HL-60/S4 treated with retinoic acid at 250 ng/mL for 4 days and 3 days (cell line): Measurements from ENCODE around the gene POLR1A.

Experiments used
- in situ Hi-C: fragments of 300-500 bp; cut with MboI; formaldehyde crosslinking; loops from 2 replicates; pipeline ENCODE4 v1.7.0; 2022; ENCODE audit warnings: low sequenced_read_pairs

Gene POLR1A

DNA sequence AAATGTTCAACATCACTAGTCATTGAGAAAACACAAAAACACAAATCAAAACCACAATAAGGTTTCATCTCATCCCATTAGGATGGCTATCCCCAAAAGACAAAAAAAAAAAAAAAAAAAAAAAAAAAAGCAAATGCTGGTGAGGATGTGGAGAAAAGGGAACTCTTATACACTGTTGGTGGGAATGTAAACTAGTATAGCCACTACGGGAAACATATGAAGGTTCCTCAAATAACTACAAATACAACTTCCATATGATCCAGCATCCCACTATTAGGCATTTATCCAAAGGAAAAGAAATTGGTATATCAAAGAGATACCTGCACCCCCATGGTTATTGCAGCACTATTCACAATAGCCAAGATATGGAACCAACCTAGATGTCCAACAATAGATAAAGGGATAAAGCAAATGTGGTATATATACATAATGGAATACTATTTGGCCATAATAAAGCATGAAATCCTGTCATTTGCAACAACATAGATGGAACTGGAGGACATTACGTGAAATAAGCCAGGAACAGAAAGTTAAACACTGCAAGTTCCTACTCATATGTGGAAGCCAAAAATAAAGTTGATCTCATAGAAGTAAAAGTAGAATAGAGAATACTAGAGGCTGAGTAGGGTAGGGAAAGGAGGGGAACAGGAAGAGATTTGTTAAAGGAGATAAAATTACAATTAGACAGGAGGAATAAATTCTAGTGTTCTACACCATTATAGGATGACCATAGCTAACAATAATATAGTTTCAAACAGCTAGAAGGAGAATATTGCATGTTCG, 8.4 kb downstream of the POLR1A start:
- in situ Hi-C loops: no loop called here

DNA sequence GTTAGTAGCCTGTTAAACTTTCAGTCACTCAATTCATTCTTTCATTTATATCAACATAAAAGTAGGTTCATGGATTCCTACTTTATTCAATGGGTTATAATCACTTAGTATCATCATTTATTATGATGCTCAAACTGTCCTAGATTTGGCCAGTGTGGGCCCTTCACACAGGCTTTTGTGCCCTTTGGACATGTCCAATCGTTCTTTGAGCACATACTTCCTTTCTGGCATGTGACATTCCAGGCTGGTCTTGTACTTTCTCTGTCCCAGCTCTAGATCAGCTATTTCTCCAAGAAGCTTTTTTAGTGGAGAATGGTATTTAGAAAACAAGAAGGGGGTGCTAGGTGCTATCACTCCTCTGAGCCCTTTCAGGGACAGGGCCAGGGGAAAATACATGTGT, 11.5 kb downstream of the POLR1A start:
- in situ Hi-C loops: no loop called here

DNA sequence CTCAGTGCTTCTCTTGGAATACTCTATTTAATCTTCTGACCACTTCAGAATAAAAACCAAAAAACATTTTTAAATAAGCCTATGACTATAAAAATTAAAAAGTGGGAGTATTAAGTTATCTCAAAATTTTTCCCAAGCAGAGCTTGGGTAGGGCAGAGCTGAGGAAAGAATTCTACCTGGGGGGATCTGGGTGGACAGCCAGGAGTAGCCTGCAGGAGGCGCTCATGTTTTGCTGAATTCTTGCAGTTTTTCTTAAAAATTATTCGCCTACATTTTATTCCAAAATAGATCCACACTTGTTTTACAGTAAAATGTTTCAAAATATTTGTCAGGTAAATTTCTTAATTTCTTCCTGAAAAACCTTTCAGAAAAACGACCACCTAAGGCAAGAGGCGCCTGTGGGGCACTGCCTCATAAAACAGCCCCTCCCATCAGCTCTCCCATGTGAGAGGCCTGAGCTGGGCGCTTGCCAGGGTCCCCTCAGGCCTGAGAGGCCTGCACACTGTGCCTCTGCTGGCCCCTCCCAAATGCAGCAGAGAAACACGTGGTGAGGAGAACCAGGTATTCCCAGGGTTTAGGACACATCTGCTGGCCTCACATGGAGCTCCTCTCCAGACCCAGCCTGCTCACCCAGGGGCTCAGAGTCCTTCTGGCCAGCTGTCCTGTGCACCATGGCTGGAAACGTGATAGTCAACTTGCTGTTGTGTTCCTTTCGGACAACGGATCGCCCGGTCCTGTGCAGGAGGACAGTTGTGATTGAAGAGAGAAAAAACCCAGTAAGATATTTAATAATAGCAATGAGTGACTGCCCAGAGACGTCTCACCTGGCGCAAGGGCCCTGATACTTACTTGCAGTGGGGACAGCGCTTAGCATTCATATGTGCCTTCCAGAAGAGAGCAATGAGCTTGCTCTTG, 17.5 kb downstream of the POLR1A start:
- in situ Hi-C loops: no loop called here

DNA sequence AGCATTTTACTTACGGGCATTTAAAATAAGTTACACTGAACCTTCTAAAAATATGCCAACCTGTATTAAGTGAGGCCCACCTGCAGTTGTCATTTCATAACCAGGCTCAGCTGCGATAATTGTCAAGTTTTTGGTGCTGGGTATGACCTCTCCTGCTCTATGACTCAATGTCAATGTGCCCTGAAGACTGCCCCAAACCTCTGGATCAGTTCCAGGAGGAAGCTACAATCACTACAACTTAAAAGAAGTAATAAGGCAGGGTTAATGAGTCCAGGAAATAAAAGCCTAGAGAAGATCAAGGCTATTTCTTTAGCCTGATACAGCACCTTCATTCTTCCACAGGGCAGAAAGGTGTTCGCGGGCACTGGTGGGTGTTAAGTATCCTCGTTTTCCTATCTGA, 22.9 kb downstream of the POLR1A start:
- in situ Hi-C loops: loop anchor here (5.0 kb wide), 1 partner anchor 255 kb away; no protein-coding TSS in a partner anchor

DNA sequence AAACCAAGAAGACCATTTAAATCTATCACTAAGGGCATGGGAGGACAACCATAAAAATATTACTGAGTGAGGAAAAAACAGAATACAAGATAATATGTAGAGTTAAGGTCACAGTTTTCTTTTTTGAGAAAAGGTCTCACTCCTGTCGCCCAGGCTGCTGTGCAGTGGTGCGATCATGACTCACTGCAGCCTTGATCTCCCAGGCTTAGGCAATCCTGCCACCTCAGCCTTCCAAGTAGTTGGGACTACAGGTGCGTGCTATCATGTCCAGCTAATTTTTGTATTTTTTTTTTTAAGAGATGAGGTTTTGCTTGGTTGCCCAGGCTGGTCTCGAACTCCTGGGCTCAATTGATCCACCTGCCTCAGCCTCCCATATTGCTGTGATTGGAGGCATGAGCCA, 24.0 kb downstream of the POLR1A start:
- in situ Hi-C loops: loop anchor here (5.0 kb wide), 1 partner anchor 254 kb away; no protein-coding TSS in a partner anchor

DNA sequence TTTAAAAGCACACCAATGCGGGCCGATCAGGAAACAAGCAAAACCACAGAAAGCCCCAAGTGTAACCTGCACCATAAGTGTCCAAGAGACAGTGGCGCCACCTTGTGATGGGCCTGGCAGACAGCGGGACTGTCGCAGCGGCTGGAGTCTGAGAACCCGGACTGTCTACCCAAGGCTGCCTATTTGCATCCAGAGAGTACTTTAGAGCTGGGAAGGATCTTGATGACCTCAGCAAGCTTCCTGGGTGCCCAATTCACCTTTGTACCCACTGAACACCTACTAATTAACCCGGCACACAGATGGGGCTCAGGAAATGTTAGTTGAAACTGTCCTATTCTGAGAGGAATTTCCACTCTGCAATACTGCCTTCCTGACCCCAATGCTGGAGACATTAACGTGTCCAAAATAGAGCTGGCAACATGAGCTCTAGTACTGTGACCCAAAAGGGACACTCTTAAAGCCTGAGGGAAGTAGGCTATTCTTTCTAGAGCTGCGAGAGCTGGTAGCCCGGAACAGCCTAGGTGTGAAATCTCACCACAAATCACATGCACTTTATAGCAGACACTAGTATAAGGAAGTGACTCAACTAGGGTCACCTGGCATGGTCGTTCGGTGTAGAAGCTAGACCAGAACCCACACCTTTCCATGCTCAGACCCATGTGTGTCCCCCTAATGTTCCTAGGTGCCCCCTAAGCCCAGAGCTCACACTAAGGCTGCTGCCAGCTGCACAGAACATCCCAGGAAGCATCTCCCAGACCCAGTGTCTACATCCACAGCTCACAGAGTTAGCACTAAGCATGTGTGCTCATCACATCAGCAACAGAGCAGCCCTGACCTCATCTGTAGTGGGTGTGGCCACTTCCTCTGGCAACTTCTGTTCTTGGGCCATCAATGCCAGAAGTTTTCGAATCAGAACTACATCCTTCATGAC, 25.4 kb downstream of the POLR1A start:
- in situ Hi-C loops: loop anchor here (5.0 kb wide), 1 partner anchor 253 kb away; no protein-coding TSS in a partner anchor

DNA sequence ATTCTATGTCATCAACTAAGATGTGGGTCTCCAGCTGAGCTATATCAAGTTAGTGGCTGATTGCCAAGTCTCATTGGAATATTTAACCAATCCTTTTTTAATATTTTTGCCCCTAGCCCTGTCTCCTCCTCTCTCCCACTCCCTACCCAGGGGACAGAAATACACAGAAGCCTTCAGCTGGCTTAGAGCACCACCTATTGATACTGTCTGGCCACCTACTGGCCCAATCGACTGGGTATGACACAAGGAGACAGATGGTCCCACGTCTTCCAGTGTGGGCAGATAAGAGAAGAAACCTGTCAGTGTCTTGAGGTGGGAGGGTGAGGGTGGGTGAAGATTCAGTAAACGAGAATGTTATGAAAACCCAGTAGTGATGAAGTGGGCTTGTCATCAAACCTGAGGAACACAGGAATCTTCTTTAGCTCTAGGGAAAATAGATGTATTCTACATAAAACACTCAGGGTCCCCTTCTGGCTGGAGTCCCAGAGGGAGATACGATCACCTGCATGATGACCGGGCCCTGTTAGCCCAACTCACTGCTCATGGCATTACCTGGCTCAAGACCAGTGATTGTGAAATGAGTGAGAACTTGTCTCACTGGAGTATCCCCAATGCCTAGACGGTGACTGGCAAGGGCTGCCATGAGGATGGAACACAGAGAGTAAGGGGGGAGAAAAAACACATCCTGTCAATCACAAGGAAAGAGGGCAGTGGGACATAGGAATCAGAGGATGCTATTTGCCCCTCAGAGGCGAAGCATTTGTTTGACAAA, 26.7 kb downstream of the POLR1A start:
- in situ Hi-C loops: no loop called here

DNA sequence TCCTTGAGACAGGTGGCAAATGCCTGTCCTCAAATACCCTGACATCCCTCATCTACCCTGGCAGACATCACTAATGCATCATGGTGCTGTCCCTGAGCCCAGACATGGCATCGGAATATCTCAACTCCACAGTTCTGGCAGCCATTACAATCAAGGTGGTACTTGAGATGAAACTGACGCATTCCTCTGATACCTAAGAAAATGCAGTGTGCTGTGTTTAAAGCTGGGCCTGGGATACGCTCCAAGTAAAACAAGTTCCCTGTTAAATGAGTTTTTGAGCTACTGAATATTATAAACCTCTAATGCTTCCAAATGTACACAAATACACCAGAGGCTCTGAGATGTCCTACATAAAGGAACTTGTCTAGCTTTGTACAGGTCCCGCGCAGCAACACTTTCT, 29.8 kb downstream of the POLR1A start:
- in situ Hi-C loops: no loop called here

DNA sequence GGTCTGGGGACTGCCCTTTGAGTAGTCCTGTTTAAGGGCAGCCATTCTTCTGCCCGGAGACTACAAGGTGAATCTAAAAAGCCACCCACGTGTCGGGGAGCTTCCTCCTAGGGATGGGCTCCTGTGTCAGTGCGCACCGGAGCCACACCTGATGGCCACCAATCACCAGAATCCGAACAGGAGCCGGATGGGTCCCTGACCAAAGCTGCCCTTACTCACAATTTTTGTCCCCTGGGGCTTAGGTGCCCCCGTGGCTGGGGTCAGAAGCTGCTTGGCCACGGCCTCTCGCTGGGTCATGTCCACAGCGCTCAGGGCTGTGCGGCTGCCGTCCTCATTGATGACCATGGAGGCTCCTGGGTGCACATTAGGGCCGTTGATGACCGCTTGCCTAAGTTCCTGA, 30.9 kb downstream of the POLR1A start:
- in situ Hi-C loops: no loop called here

DNA sequence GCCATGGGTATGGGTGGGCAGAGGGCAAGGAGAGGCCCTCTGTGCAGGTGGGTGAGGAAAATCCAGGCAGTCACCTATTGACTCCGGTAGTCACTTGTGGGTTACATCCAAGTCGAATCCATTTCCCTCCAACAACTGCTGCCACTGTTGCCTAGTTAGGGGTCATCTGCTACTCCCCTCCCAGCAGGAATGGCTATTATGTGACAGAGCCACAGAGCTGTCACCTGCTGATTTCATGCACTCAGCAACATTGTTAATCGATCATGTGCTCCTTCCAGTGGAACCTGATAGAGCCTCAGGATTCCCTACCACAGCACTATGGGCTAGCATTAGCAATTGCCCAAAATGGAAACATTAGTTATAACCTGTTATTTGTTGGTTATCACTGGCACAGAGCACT, 31.4 kb downstream of the POLR1A start:
- in situ Hi-C loops: no loop called here

DNA sequence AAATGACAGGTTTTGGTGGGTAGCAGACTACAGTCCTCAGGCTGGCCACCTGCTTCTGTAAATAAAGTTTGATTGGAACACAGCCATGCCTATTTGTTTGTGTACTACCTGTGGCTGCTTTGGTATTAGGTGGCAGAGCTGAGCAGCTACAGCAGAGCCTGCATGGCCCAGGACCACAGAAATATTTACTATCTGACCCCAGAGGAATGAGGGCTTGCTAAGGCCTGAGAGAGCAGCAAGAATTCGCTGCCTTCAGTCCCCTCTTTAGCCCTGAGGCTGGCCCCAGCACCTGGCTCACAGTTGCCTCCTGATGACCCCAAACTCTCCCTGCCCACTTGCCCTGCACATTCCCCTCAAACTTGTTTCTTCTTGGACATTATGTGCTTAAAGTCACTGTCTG, 32.5 kb downstream of the POLR1A start:
- in situ Hi-C loops: no loop called here

DNA sequence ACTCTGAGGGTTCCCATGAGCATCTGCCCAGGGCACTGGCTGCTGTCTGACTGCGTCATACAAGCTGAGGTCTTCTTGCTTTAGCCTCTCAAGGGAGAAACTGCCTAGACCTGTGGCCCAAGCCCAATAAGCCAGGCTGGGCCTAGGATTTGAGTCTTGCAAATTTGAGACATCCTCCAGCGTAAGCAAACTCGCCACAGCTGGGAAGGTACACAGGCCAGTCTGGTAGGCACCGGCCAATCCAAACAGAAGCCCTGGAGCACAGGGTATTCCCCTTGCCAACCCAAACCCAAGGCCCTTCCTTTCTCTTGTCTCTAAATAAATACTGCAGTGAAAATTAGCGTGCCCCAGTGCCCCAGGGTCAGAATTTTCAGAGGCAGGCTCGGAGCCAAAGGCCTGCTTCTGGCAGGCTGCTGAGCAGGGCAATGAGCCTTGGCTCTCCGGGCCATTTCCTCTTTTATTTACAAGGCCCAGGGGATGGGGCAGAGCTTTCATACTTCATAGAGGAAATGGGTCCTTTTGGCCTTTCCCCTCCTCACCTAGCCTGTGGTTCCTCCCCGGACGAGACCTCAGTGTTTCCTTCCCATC, 33.3 kb downstream of the POLR1A start:
- in situ Hi-C loops: no loop called here

DNA sequence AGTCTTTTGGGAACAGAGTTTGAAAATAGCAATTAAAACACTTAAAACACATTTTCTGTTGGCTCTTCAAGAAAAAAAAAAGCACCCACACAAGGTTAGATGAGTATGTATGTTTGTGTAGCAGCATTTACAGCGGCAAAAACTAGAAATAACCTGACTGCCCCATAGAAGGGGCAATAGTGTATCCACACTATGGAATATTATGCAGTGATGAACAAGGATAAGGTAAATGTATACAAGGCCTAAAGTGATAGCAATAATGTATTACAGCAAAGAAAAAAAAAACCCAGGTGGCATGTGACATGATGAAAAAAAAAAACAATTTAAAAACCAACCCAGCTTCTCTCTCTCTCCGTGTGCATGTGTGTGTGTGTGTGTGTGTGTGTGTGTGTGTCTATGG, 34.8 kb downstream of the POLR1A start:
- in situ Hi-C loops: no loop called here

DNA sequence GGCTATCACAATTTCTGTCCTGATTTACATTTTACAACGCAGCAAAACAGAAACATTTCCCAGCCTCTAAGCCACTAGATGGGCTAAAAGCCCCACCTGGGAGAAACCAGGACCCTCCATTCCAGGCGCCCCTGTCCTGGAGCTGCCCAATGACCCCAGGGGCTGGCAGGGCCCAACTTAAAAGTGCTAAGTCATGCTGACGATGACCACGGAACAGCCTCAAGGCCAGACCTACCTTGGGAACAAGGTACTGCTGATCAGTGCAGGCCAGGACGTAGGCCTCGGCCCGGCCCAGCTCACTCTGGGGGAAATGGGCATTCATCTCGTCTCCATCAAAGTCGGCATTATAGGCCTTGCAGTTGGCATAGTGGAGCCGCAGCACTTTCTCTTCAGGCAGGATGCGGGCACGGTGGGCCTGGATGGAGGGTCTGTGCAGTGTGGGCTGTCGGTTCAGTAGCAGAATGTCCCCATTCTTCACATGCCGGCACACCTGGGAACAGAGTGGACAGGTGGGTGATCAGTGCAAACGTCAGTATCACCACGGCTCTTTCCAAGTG, 35.8 kb downstream of the POLR1A start:
- in situ Hi-C loops: no loop called here

DNA sequence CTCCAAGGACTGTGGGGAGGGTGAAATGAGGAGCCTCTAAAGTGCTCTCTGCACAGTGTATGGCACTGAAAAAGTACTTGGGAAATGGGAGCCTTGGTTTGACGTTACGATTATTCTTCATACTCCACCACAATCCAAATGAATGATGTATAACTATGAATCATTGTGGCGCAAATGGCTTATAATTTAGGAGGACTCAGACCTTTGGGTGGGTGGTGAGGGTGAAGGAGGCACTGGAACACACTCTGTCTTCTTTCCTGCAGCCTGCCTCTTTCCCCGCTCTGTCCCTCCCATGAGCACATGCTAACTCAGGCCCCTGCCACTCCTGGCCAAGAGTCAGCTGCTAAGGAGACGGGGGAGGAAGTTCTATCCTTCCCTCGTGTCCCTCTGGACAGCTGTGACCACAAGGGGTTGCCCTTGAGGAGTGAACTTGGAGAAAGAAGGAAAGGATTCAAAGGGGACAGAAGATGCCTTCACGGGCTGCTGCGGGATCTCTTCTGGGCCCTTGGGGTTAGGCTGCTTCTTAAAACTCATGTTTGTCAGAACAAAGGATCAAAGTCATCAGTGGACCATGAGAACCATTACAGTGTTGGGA, 36.5 kb downstream of the POLR1A start:
- in situ Hi-C loops: no loop called here

DNA sequence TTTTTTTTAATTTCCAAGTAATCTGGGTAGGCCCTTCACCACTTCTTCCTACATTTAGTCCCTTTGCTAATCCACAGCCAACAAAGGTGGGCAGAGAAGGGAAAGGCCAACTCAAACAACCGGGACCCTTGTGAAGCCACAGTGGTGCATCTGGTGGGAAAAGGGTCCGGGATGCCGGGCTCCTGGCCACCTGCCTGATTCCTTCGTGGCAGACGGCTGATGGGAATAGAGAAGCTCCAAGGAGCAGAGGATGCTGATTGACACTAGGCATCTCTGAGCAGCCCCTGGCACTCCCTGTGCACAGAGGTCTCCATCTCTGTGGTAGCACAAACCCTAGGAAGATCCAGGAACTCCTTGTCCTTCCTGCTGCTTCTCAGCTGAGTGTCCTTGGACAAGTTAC, 37.0 kb downstream of the POLR1A start:
- in situ Hi-C loops: no loop called here

DNA sequence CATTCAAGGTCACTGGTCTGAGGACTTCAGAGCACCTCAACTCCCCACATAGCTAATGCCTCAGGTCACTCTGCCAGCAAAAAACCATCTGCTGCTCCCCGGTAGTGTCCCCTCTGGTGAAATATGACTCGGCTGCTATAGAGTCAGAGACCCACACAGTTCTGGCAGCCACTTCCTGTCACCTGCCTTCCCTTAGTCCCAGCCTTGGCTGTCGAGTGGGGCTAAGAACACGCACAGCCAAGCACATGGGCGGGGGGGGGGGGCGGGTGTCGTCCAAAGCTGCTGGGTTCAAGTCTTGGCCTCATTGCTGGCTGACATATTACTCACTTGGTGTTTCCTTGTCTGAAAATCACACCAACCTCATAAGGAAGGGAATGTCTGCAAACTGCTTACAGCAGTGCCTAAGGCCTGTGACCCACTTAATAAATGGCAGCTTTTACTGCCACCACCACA, 37.5 kb downstream of the POLR1A start:
- in situ Hi-C loops: no loop called here

DNA sequence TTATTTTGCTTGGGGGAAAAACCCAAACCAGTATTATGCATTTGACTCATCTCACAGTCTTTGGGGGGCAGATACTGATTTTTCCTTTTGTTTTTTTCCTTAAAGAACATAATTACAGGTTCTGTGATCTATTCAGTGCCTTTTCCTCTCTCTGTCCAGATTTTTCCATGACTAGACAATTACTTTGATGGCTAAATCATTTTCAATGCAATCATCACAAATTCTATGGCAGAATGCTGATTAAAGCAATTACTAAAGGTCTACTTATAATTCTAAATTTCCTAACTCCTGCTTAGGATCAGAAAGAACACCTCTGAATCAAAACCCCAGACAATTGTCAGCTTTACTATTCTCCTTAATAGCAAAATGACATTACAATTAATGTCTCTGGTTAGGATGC, 38.8 kb downstream of the POLR1A start:
- in situ Hi-C loops: no loop called here

DNA sequence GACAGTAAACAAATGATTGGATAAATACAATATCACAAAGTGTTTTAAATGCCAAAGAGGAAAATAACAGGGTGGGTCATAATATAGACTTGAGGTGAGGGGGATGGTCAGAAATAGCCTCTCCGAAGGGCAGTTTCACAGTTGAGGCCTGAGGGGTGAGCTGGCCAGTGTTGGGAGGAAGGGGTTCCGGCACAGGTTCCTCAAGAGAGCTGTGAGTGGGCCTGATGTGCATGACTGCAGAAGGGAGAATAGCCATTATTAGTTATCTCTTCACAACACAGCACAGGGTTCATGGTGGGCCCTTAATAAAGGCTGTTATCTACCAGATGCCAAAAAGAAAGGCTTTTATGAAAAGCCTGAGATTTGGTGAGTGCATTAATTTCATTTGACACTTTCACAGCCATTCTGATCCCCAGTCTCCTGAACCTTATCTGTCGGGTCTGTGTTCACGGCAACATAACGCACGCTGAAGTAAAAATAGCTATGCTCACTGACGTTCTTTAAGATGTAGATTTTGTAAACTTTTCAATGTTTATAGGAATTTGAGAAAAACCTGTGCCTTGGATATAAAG, 39.6 kb downstream of the POLR1A start:
- in situ Hi-C loops: no loop called here
